Suprapubic skin (tissue), 4 donors: Measurements from ENCODE around the gene USP43.

Experiments used
- EP300 ChIP-seq: sonication (generic); formaldehyde crosslinking; IDR thresholded peaks from one replicate; pipeline ENCODE4 v1.6.1; 2017; ENCODE audit warnings: antibody characterized with exemption
- POLR2A ChIP-seq, 2 donors: fragments of 450-650 bp; IDR thresholded peaks; one replicate each; pipeline ENCODE4 v1.6.1; 2017; ENCODE audit warnings: antibody characterized with exemption in 2 of 2, mild to moderate bottlenecking in 2 of 2, moderate library complexity in 2 of 2
- POLR2AphosphoS5 ChIP-seq, 3 donors: sonication (generic); formaldehyde crosslinking; IDR thresholded peaks; one replicate each; pipeline ENCODE4 v1.6.1; 2017; ENCODE audit warnings: antibody characterized with exemption in 3 of 3
- TF ChIP-seq, protein P1 (sequence below), 2 donors: fragments of 200-600 bp in 1 of 2; fragments of 450-650 bp in 1 of 2; sonication (generic) in 1 of 2; IDR thresholded peaks; one replicate each; pipeline ENCODE4 v1.5.1; 2016 to 2019; ENCODE audit warnings: antibody characterized with exemption in 2 of 2, mild to moderate bottlenecking in 1 of 2, moderate library complexity in 1 of 2

DNA sequence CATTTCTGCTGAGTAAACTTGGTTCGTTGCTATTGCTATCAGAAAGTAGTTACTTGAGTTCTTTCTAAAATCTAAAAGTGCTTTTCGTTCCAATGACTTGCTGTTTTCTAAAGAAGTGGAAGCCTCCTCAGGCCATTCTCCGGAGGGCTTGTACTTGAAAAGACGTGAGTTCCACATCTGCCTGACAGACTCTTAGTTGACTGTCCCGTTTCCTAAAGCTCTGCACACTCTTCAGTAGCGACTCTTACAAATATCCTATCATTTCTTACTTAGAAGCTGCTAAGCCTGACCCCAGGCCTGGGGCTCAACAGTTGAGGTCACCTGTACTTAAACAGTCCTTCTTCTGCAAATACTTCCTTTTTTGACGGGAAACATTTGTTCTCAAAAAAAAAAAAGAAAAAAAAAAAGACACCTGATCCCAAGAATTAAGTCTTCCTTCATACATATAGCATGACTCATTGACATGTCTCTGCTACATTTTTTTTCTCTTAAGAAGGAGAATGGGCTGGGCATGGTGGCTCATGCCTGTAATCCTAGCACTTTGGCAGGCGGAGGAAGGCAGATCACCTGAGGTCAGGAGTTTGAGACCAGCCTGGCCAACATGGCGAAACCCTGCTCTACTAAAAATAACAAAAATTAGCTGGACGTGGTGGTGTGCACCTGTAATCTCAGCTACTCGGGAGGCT is 84.6 kb downstream of the USP43 start:
- TF ChIP-seq POLR2AphosphoS5 (IDR thresholded peaks at IDR 0.05) (no peak), POLR2A (IDR thresholded peaks at IDR 0.05) (no peak), EP300 (no peak)
- TF ChIP-seq, protein P1, sequence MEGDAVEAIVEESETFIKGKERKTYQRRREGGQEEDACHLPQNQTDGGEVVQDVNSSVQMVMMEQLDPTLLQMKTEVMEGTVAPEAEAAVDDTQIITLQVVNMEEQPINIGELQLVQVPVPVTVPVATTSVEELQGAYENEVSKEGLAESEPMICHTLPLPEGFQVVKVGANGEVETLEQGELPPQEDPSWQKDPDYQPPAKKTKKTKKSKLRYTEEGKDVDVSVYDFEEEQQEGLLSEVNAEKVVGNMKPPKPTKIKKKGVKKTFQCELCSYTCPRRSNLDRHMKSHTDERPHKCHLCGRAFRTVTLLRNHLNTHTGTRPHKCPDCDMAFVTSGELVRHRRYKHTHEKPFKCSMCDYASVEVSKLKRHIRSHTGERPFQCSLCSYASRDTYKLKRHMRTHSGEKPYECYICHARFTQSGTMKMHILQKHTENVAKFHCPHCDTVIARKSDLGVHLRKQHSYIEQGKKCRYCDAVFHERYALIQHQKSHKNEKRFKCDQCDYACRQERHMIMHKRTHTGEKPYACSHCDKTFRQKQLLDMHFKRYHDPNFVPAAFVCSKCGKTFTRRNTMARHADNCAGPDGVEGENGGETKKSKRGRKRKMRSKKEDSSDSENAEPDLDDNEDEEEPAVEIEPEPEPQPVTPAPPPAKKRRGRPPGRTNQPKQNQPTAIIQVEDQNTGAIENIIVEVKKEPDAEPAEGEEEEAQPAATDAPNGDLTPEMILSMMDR (IDR thresholded peaks at IDR 0.05): no peak
